Tibial nerve (tissue), 4 donors: ENCODE results near the gene PPP1R12A. TPM values are rescaled to one million over a fixed set of nuclear protein-coding genes. Genes with fewer than 3 reads are reported as not detected.
A peak's percentile ranks its signal among the peaks of the same experiment; 100 is the strongest.

Experiments
- DNase-seq, 2 donors: peaks; one replicate each; pipeline ENCODE4 v3.0.0-alpha.2; 2019; ENCODE audit warnings: low spot score in 2 of 2
- H3K27ac ChIP-seq, 4 donors: fragments of 200-600 bp; sonication (generic) in 3 of 4; one replicate each; pipeline ENCODE4 v1.5.1; 2017 to 2019; ENCODE audit warnings: mild to moderate bottlenecking in 1 of 4
- H3K27me3 ChIP-seq, 2 donors: fragments of 200-600 bp; sonication (generic) in 1 of 2; one replicate each; pipeline versions ENCODE4 v1.5.1 to v1.6.0; 2017 to 2019
- H3K36me3 ChIP-seq, 3 donors: fragments of 200-600 bp; sonication (generic); one replicate each; pipeline ENCODE4 v1.5.1; 2018 to 2019
- H3K4me1 ChIP-seq, 4 donors: fragments of 200-600 bp; sonication (generic) in 3 of 4; one replicate each; pipeline ENCODE4 v1.5.1; 2017 to 2019
- H3K4me3 ChIP-seq, 4 donors: fragments of 200-600 bp; sonication (generic) in 3 of 4; one replicate each; pipeline ENCODE4 v1.5.1; 2017 to 2019; ENCODE audit warnings: mild to moderate bottlenecking in 1 of 4, moderate library complexity in 1 of 4
- H3K9me3 ChIP-seq, 4 donors: fragments of 200-600 bp; sonication (generic) in 3 of 4; one replicate each; pipeline ENCODE4 v1.5.1; 2017 to 2019
- EP300 ChIP-seq, 2 donors: sonication (generic); formaldehyde crosslinking; IDR thresholded peaks; one replicate each; pipeline ENCODE4 v1.6.1; 2017; ENCODE audit warnings: antibody characterized with exemption in 2 of 2, mild to moderate bottlenecking in 1 of 2
- POLR2A ChIP-seq, 2 donors: fragments of 450-650 bp; IDR thresholded peaks; one replicate each; pipeline ENCODE4 v1.6.1; 2017; ENCODE audit warnings: antibody characterized with exemption in 2 of 2, mild to moderate bottlenecking in 2 of 2, moderate library complexity in 2 of 2
- WGBS, 2 donors: methylation state at CpG; one replicate each; pipeline ENCODE4 v1.1.5; 2018; 5-methylcytosine and 5-hydroxymethylcytosine counted together
- small RNA-seq: library from RNA; depleted of rRNA; stranded (forward); fragments of <200 nt; gene quantifications from one replicate; pipeline ENCODE3, GENCODE V24; 2016
- total RNA-seq, 4 donors: library from RNA; depleted of rRNA; stranded (reverse); fragments of >200 nt; gene quantifications; one replicate each; pipeline ENCODE4 v1.1.0, GENCODE V29; 2016
- TF ChIP-seq, protein P1 (sequence below), 5 experiments: fragments of 200-600 bp in 3 of 5; fragments of 450-650 bp in 2 of 5; sonication (generic) in 3 of 5; IDR thresholded peaks; one replicate each; pipeline ENCODE4 v1.5.1; 2016 to 2019; ENCODE audit warnings: antibody characterized with exemption in 5 of 5, mild to moderate bottlenecking in 3 of 5, moderate library complexity in 2 of 5

PPP1R12A gene
- total RNA-seq, 4 donors from 2014 or later: 84.3 to 137 (median 99.6) TPM

DNA sequence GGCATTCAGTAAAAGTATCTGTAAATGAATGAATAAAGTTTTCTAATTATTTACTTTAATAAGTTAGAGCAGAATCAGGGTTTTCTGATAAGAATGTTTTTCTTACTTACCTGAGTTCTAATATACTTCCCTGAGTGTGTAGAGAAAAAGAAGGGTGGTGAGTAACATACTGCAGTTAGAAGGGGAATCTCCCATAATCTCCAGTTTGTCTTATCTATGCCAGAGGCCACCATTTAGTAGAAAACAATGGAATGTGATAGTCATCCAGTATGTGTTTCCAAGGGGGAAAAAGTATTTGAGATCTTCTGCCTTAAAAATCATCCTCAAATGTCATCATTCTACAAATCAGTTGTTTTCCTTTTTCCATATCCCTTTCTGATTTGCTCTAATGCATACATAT, 187.6 kb downstream of the PPP1R12A start:
- H3K9me3 ChIP-seq: peaks cover 0 to 4% (median 0%) of the 10 kb centered on the region in 4 donors
- no peak for DNase-seq
- no peak for TF ChIP-seq EP300 (IDR thresholded peaks at IDR 0.05)
- TF ChIP-seq, protein P1, sequence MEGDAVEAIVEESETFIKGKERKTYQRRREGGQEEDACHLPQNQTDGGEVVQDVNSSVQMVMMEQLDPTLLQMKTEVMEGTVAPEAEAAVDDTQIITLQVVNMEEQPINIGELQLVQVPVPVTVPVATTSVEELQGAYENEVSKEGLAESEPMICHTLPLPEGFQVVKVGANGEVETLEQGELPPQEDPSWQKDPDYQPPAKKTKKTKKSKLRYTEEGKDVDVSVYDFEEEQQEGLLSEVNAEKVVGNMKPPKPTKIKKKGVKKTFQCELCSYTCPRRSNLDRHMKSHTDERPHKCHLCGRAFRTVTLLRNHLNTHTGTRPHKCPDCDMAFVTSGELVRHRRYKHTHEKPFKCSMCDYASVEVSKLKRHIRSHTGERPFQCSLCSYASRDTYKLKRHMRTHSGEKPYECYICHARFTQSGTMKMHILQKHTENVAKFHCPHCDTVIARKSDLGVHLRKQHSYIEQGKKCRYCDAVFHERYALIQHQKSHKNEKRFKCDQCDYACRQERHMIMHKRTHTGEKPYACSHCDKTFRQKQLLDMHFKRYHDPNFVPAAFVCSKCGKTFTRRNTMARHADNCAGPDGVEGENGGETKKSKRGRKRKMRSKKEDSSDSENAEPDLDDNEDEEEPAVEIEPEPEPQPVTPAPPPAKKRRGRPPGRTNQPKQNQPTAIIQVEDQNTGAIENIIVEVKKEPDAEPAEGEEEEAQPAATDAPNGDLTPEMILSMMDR (IDR thresholded peaks at IDR 0.05): no peak
- TF ChIP-seq POLR2A (IDR thresholded peaks at IDR 0.05): no peak
- no peak overlapping the region for H3K27ac ChIP-seq
- no peaks in the 10 kb centered on the region for H3K36me3 ChIP-seq
- H3K4me1 ChIP-seq: no peaks in the 10 kb centered on the region
- no peaks in the 10 kb centered on the region for H3K27me3 ChIP-seq
- no peak overlapping the region for H3K4me3 ChIP-seq

DNA sequence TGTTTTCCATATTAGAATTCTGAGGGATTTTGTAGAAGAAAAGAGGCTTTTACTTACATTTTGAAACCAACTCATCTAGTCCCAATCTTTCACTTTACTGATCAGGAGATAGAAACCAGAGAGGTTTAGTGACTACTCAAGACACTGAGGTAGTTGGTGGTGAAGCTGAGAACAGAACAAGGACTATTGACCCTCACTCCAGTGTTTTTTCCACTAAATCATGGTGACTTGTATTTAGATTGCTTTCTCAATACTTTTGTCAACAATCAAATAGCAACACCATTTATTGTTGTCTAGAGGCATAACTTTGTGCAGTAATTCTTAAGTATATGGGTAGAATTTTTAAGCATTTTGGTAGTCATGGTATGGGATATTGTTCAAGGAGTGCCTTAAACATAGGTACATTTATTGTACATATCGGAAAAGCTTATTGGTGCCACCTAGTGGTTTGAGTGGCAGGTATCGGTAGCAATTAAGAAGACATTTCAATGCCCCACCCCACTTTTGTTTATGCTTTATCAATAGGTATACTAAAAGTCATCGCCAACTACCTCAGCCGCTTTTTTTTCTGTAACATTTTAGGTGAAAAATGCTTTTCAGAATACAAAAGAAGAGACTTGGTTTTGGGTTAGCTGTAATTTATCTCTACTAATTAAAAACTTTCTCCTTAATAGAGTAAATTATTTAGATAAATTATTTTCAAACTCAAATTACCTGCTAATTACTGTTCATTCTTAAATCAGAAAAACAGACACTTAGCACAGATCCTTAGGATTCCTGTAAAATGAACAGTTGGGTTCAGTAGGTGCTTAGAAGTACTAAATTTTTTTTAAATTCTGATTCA, 196.8 kb downstream of the PPP1R12A start:
- no peak overlapping the region for H3K27ac ChIP-seq
- DNase-seq: peak in 1 of 2 donors; percentile 48
- H3K36me3 ChIP-seq: no peaks in the 10 kb centered on the region
- TF ChIP-seq POLR2A (IDR thresholded peaks at IDR 0.05) (no peak), EP300 (IDR thresholded peaks at IDR 0.05) (no peak)
- TF ChIP-seq, protein P1 (IDR thresholded peaks at IDR 0.05): peak; percentile 37 to 61 (median 40)
- no peak overlapping the region for H3K4me3 ChIP-seq
- no peaks in the 10 kb centered on the region for H3K9me3 ChIP-seq
- H3K4me1 ChIP-seq: no peaks in the 10 kb centered on the region
- WGBS, 2 donors: 28 to 31% methylated on average over 4 of the region's 4 CpGs
- no peaks in the 10 kb centered on the region for H3K27me3 ChIP-seq

DNA sequence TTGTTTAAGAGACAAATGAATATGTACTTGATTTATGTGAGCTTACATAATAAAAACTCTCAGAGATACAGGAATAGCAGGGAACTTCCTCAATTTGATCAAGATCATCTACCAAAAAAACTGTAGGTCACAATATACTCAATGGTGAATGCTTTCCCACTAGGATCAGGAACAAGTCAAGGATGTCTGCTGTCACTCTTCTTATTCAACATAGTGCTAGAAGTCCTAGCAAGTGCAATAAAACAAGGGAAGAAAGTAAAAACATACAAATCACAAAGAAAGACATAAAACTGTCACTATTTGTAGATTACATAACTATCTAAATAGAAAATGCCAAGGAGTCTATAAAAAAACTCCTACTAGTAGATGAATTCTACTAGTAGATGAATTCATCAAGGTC, 202.3 kb downstream of the PPP1R12A start:
- no peaks in the 10 kb centered on the region for H3K9me3 ChIP-seq
- TF ChIP-seq POLR2A (IDR thresholded peaks at IDR 0.05) (no peak), EP300 (IDR thresholded peaks at IDR 0.05) (no peak)
- TF ChIP-seq, protein P1 (IDR thresholded peaks at IDR 0.05): no peak
- no peak overlapping the region for H3K27ac ChIP-seq

DNA sequence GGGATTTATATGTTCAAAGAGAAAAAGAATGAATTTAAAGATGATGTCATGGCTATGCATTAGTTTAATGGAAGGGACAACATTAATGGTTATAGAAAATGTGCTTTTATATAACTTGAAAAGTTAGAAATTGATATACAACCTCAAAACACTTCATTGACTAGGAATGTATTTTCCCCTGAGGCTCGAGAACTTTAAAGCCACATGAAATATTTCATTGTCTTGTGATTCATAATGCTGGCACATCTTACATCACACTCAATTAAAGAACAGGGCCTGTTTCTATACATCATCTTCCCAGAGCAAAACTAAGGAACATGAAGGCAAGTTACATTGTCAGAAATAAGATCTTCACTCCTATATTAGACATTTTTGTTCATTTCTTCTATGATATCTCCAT, 208.9 kb downstream of the PPP1R12A start:
- Histone ChIP-seq H3K27me3 (no peaks in the 10 kb centered on the region), H3K4me3 (no peak overlapping the region), H3K36me3 (no peaks in the 10 kb centered on the region), H3K9me3 (no peaks in the 10 kb centered on the region), H3K27ac (no peak overlapping the region), H3K4me1 (no peaks in the 10 kb centered on the region)
- no peak for DNase-seq
- TF ChIP-seq POLR2A (IDR thresholded peaks at IDR 0.05) (no peak), EP300 (IDR thresholded peaks at IDR 0.05) (no peak)
- TF ChIP-seq, protein P1 (IDR thresholded peaks at IDR 0.05): no peak
- WGBS, 2 donors: 47 to 63% methylated on average over 1 of the region's 1 CpG

More for the DNA sequence above, 202.3 kb downstream of the PPP1R12A start:
- Histone ChIP-seq H3K27me3 (no peaks in the 10 kb centered on the region), H3K4me1 (no peaks in the 10 kb centered on the region), H3K4me3 (no peak overlapping the region), H3K36me3 (no peaks in the 10 kb centered on the region)
- DNase-seq: no peak

Small RNAs within 50 kb of the gene (small RNA-seq; reads per million reads assigned to genes)
- not detected for gene RNA5SP363

Other genes starting within 250 kb of the PPP1R12A start
- 100 to 1,000 TPM in 1 of 4 donors, 10 to 100 TPM in 3; 54.8 to 159 (median 65.8) TPM for gene PAWR, start 244.1 kb downstream of the PPP1R12A start, total RNA-seq
- under 1 TPM in 3 of 4 donors, not detected in 1; 0.21 to 0.60 (median 0.44) TPM for gene OTOGL, start 164.4 kb upstream of the PPP1R12A start, total RNA-seq